SK-N-SH (cell line): ENCODE measurements around the gene SPRING1. TPM values are rescaled to one million over a fixed set of nuclear protein-coding genes. Genes with fewer than 3 reads are reported as not detected.
A peak's percentile ranks its signal among the peaks of the same experiment; 100 is the strongest.

ENCODE experiments used
- CTCF ChIA-PET: fragments of 300-600, 350-600 bp; formaldehyde crosslinking; extraction: SDS; loops from one replicate; lab custom pipeline; 2021; lab: Yijun Ruan, JAX
- POLR2A ChIA-PET: fragments of 350-600 bp; sonication (Branson Sonifier 250); formaldehyde crosslinking; extraction: SDS; loops from one replicate; lab custom pipeline; 2020; ENCODE audit warnings: antibody characterized with exemption, inconsistent platforms; lab: Yijun Ruan, JAX
- DNase-seq: peaks from one replicate; pipeline ENCODE4 v3.0.0; 2012
- H2AFZ ChIP-seq: fragments of 200-600 bp; sonication (generic); 2 replicates; pipeline ENCODE4 v1.8.1; 2016; ENCODE audit warnings: antibody characterized with exemption, mild to moderate bottlenecking, low read depth
- H3F3A ChIP-seq: fragments of 200-600 bp; sonication (generic); replicated peaks from 2 replicates; pipeline ENCODE3; 2016; ENCODE audit warnings: antibody characterized with exemption, mild to moderate bottlenecking; ENCODE audit not compliant: insufficient read depth
- H3K27ac ChIP-seq, 2 experiments: fragments of 200-500 bp in 1 of 2; fragments of 200-600 bp in 1 of 2; sonication (Bioruptor generic) in 1 of 2; sonication (generic), shearing (Covaris generic) in 1 of 2; 2 replicates each; pipeline versions ENCODE4 v1.5.1 to v1.6.1; 2014 to 2016; ENCODE audit warnings: low read depth in 2 of 2, inconsistent platforms in 1 of 2, low read length in 1 of 2, mild to moderate bottlenecking in 1 of 2, mixed read lengths in 1 of 2
- H3K27me3 ChIP-seq: fragments of 200-600 bp; sonication (generic), shearing (Covaris generic); 2 replicates; pipeline ENCODE4 v1.6.1; 2016; ENCODE audit warnings: mixed run types; ENCODE audit not compliant: insufficient read depth
- H3K36me3 ChIP-seq, 2 experiments: fragments of 200-500 bp in 1 of 2; fragments of 200-600 bp in 1 of 2; sonication (Bioruptor generic) in 1 of 2; sonication (generic) in 1 of 2; replicated peaks in 1 of 2; 2 replicates each; pipeline versions ENCODE3 to v1.5.1; 2014 to 2016; ENCODE audit warnings: low read length in 1 of 2, mild to moderate bottlenecking in 1 of 2; ENCODE audit not compliant: insufficient read depth in 2 of 2, control insufficient read depth in 1 of 2
- H3K4me1 ChIP-seq, 2 experiments: fragments of 200-500 bp in 1 of 2; fragments of 200-600 bp in 1 of 2; sonication (Bioruptor generic) in 1 of 2; sonication (generic), shearing (Covaris generic) in 1 of 2; 2 replicates each; pipeline versions ENCODE4 v1.5.1 to v1.6.1; 2014 to 2016; ENCODE audit warnings: low read depth in 1 of 2, low read length in 1 of 2, mixed run types in 1 of 2; ENCODE audit not compliant: insufficient read depth in 2 of 2, control insufficient read depth in 1 of 2
- H3K4me2 ChIP-seq: fragments of 200-600 bp; sonication (generic), shearing (Covaris generic); 2 replicates; pipeline ENCODE4 v1.6.1; 2017; ENCODE audit warnings: mixed run types
- H3K4me3 ChIP-seq, 2 experiments: fragments of 200-500 bp in 1 of 2; fragments of 200-600 bp in 1 of 2; sonication (Bioruptor generic) in 1 of 2; sonication (generic), shearing (Covaris generic) in 1 of 2; 2 replicates each; pipeline versions ENCODE4 v1.5.1 to v1.8.1; 2014 to 2016; ENCODE audit warnings: low read depth in 2 of 2, inconsistent platforms in 1 of 2, low read length in 1 of 2, mild to moderate bottlenecking in 1 of 2, mixed read lengths in 1 of 2, moderate library complexity in 1 of 2
- H3K79me2 ChIP-seq: fragments of 200-600 bp; sonication (generic); 2 replicates; pipeline ENCODE4 v1.8.1; 2017; ENCODE audit warnings: mild to moderate bottlenecking; ENCODE audit not compliant: insufficient read depth
- H3K9ac ChIP-seq: fragments of 200-600 bp; sonication (generic); 2 replicates; pipeline ENCODE4 v1.6.1; 2017; ENCODE audit warnings: mixed run types
- H3K9me2 ChIP-seq: fragments of 200-600 bp; sonication (generic); 2 replicates; pipeline ENCODE4 v1.6.1; 2017; ENCODE audit warnings: mixed run types
- H3K9me3 ChIP-seq: fragments of 200-600 bp; sonication (generic); 2 replicates; pipeline ENCODE4 v1.6.1; 2017; ENCODE audit warnings: mixed run types, mild to moderate bottlenecking, moderate library complexity
- H4K20me1 ChIP-seq: fragments of 200-600 bp; sonication (generic); 2 replicates; pipeline ENCODE4 v1.6.1; 2017; ENCODE audit warnings: mild to moderate bottlenecking, mixed run types; ENCODE audit not compliant: insufficient read depth
- EZH2phosphoT487 ChIP-seq: fragments of 200-600 bp; sonication (generic); IDR thresholded peaks from 2 replicates; pipeline ENCODE4 v1.6.1; 2017; ENCODE audit warnings: low read depth, mixed run types, mild to moderate bottlenecking, antibody characterized with exemption, moderate library complexity, borderline replicate concordance
- FOXJ3 ChIP-seq: sonication (generic); formaldehyde crosslinking; IDR thresholded peaks from 2 replicates; pipeline ENCODE4 v1.5.1; 2020; ENCODE audit warnings: mild to moderate bottlenecking, missing genetic modification reagents
- FOXM1 ChIP-seq: IDR thresholded peaks from 2 replicates; pipeline ENCODE4 v1.4.0; 2012; ENCODE audit warnings: low read depth, mild to moderate bottlenecking
- GATA2 ChIP-seq: sonication (generic); formaldehyde crosslinking; IDR thresholded peaks from 2 replicates; pipeline ENCODE4 v1.5.0; 2020; ENCODE audit warnings: mild to moderate bottlenecking, missing genetic modification reagents
- MEF2A ChIP-seq: IDR thresholded peaks from 2 replicates; pipeline ENCODE4 v1.4.0; 2012; ENCODE audit warnings: low read depth, borderline replicate concordance
- RCOR1 ChIP-seq: fragments of 150-350 bp; IDR thresholded peaks from 2 replicates; pipeline ENCODE4 v1.6.1; 2017; ENCODE audit warnings: antibody characterized with exemption, low read length
- RXRA ChIP-seq: IDR thresholded peaks from 2 replicates; pipeline ENCODE4 v1.4.0; 2012; ENCODE audit warnings: low read depth, mild to moderate bottlenecking, borderline replicate concordance
- SIN3A ChIP-seq: IDR thresholded peaks from 2 replicates; pipeline ENCODE4 v1.6.1; 2012; ENCODE audit warnings: low read depth, mild to moderate bottlenecking, low read length, moderate library complexity, borderline replicate concordance
- TCF12 ChIP-seq: IDR thresholded peaks from 2 replicates; pipeline ENCODE4 v1.4.0; 2012
- TEAD4 ChIP-seq: IDR thresholded peaks from 2 replicates; pipeline ENCODE4 v1.4.0; 2012; ENCODE audit warnings: mild to moderate bottlenecking, borderline replicate concordance; ENCODE audit not compliant: insufficient read depth
- WGBS: methylation state at CpG from one replicate; pipeline ENCODE4 v1.1.6; 2017; ENCODE audit warnings: low lambda C conversion rate; 5-methylcytosine and 5-hydroxymethylcytosine counted together
- polyA plus RNA-seq, 3 experiments: library from polyadenylated mRNA; depleted of rRNA; stranded (reverse); fragments of >200 nt; gene quantifications; 2 replicates each; pipeline ENCODE4 v1.2.3, GENCODE V29; 2012
- TF ChIP-seq, protein P1 (sequence below): IDR thresholded peaks from 2 replicates; pipeline ENCODE4 v1.6.1; 2012; ENCODE audit warnings: mild to moderate bottlenecking, low read depth, low read length, moderate library complexity
- TF ChIP-seq, protein P2 (sequence below): IDR thresholded peaks from 2 replicates; pipeline ENCODE4 v1.4.0; 2012; ENCODE audit warnings: low read depth, borderline replicate concordance
- TF ChIP-seq, protein P3 (sequence below): fragments of 200-600 bp; sonication (generic); IDR thresholded peaks from 2 replicates; pipeline ENCODE4 v1.6.1; 2017; ENCODE audit warnings: antibody characterized with exemption, mild to moderate bottlenecking, moderate library complexity
- TF ChIP-seq, protein P4 (sequence below): IDR thresholded peaks from 2 replicates; pipeline ENCODE4; 2012
- TF ChIP-seq, protein P5 (sequence below): IDR thresholded peaks from 2 replicates; pipeline ENCODE4 v1.4.0; 2012; ENCODE audit warnings: low read depth, borderline replicate concordance

The SPRING1 gene
- polyA plus RNA-seq, 1 of the 3 experiments (the other 2 are of a cell fraction), result 10.9 TPM

DNA sequence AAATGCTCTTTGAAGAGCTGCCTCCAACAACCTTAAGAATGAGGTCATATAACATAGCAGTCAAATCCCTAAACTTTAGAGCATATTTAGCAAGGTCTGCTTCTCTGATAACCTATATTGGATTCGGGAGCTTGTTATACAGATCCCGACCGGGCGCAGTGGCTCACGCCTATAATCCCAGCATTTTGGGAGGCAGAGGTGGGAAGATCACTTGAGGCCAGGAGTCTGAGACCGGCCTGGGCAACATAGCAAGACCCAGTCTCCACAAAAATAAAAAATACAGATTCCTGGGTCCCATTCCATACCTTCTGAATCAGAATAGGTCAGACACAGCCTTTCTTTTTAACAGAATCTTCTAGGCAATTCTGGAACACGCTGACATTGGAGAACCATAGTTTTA, 46.7 kb downstream of the SPRING1 start (continued):
- TF ChIP-seq, protein P1, sequence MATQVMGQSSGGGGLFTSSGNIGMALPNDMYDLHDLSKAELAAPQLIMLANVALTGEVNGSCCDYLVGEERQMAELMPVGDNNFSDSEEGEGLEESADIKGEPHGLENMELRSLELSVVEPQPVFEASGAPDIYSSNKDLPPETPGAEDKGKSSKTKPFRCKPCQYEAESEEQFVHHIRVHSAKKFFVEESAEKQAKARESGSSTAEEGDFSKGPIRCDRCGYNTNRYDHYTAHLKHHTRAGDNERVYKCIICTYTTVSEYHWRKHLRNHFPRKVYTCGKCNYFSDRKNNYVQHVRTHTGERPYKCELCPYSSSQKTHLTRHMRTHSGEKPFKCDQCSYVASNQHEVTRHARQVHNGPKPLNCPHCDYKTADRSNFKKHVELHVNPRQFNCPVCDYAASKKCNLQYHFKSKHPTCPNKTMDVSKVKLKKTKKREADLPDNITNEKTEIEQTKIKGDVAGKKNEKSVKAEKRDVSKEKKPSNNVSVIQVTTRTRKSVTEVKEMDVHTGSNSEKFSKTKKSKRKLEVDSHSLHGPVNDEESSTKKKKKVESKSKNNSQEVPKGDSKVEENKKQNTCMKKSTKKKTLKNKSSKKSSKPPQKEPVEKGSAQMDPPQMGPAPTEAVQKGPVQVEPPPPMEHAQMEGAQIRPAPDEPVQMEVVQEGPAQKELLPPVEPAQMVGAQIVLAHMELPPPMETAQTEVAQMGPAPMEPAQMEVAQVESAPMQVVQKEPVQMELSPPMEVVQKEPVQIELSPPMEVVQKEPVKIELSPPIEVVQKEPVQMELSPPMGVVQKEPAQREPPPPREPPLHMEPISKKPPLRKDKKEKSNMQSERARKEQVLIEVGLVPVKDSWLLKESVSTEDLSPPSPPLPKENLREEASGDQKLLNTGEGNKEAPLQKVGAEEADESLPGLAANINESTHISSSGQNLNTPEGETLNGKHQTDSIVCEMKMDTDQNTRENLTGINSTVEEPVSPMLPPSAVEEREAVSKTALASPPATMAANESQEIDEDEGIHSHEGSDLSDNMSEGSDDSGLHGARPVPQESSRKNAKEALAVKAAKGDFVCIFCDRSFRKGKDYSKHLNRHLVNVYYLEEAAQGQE, result no peak
- TF ChIP-seq RXRA (no peak), TCF12 (no peak), SIN3A (no peak), FOXJ3 (CRISPR knock-in tag) (no peak)
- TF ChIP-seq, protein P2, sequence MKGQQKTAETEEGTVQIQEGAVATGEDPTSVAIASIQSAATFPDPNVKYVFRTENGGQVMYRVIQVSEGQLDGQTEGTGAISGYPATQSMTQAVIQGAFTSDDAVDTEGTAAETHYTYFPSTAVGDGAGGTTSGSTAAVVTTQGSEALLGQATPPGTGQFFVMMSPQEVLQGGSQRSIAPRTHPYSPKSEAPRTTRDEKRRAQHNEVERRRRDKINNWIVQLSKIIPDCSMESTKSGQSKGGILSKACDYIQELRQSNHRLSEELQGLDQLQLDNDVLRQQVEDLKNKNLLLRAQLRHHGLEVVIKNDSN, result no peak

DNA sequence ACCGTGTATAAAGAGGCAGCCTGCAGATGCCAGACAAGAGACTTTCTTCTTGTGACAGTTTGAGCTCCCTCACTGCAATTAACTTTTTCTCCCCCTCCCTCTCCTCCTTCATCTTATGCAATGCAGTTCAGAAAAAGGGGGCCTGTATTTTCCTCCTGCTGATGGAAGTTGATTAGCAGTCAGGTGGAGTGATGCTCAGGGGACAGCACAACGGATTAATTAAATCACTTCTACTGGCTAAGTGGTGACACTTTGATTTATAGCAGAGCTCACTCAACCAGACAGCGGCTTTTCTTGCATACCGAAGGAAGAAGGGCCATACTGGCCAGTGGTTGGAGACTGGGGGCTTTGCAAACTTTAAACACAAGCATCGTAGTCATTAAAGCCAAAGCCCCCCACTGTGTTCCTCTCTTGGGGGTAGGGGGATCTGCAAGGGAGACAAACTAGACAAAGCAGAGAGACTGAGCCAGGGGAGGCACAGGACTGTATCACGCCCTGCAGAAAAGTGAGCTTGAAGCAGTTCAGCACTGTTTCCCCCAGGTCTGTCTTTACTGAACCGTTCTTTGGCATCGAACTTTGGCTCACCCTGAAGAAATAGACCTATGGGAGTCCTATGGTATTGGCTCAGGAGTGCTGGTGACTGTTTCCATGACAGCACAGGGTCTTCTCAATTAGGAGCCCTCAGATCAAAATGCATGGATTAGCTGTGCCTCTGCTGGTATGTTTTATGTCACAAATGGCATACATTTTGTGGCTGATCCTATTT, 47.7 kb downstream of the SPRING1 start:
- H3K4me2 ChIP-seq, result no peak overlapping the region
- H3K9ac ChIP-seq, result no peak overlapping the region
- no peak overlapping the region for H3K27ac ChIP-seq
- H4K20me1 ChIP-seq, result no peaks in the 10 kb centered on the region
- 29% methylated on average over 8 of the region's 8 CpGs for WGBS
- H3K9me3 ChIP-seq, result no peaks in the 10 kb centered on the region
- H3K4me1 ChIP-seq, result peaks cover 0 to 22% of the 10 kb centered on the region in 2 experiments; a peak in 3 of 4 replicates
- CTCF ChIA-PET, result interaction anchor here (0.8 to 2.7 kb wide), 8 partner anchors 8 to 624 kb away, joined by 3 to 15 read pairs (median 4); partner anchors contain the start of gene HRK
- H3F3A ChIP-seq, result no peaks in the 10 kb centered on the region
- peak; percentile 43 for DNase-seq
- POLR2A ChIA-PET, result no interaction called here
- no peak overlapping the region for H3K4me3 ChIP-seq
- H3K79me2 ChIP-seq, result no peaks in the 10 kb centered on the region
- H3K9me2 ChIP-seq, result no peaks in the 10 kb centered on the region
- H2AFZ ChIP-seq, result no peak overlapping the region
- H3K27me3 ChIP-seq, result peaks cover 6% of the 10 kb centered on the region; the same call in 1 of the 2 replicates
- TF ChIP-seq FOXM1 (no peak), TCF12 (no peak), RCOR1 (peak; percentile 49; the same call in 1 of the 2 replicates), TEAD4 (no peak), MEF2A (no peak), SIN3A (no peak), EZH2phosphoT487 (no peak), GATA2 (peak; percentile 41; the same call in 1 of the 2 replicates)
- TF ChIP-seq, protein P3, sequence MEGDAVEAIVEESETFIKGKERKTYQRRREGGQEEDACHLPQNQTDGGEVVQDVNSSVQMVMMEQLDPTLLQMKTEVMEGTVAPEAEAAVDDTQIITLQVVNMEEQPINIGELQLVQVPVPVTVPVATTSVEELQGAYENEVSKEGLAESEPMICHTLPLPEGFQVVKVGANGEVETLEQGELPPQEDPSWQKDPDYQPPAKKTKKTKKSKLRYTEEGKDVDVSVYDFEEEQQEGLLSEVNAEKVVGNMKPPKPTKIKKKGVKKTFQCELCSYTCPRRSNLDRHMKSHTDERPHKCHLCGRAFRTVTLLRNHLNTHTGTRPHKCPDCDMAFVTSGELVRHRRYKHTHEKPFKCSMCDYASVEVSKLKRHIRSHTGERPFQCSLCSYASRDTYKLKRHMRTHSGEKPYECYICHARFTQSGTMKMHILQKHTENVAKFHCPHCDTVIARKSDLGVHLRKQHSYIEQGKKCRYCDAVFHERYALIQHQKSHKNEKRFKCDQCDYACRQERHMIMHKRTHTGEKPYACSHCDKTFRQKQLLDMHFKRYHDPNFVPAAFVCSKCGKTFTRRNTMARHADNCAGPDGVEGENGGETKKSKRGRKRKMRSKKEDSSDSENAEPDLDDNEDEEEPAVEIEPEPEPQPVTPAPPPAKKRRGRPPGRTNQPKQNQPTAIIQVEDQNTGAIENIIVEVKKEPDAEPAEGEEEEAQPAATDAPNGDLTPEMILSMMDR, result no peak
- TF ChIP-seq, protein P4, sequence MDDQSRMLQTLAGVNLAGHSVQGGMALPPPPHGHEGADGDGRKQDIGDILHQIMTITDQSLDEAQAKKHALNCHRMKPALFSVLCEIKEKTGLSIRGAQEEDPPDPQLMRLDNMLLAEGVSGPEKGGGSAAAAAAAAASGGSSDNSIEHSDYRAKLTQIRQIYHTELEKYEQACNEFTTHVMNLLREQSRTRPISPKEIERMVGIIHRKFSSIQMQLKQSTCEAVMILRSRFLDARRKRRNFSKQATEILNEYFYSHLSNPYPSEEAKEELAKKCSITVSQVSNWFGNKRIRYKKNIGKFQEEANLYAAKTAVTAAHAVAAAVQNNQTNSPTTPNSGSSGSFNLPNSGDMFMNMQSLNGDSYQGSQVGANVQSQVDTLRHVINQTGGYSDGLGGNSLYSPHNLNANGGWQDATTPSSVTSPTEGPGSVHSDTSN, result 0 out of 2 replicates have a peak, but pooled peaks have one; percentile 9
- TF ChIP-seq, protein P5, sequence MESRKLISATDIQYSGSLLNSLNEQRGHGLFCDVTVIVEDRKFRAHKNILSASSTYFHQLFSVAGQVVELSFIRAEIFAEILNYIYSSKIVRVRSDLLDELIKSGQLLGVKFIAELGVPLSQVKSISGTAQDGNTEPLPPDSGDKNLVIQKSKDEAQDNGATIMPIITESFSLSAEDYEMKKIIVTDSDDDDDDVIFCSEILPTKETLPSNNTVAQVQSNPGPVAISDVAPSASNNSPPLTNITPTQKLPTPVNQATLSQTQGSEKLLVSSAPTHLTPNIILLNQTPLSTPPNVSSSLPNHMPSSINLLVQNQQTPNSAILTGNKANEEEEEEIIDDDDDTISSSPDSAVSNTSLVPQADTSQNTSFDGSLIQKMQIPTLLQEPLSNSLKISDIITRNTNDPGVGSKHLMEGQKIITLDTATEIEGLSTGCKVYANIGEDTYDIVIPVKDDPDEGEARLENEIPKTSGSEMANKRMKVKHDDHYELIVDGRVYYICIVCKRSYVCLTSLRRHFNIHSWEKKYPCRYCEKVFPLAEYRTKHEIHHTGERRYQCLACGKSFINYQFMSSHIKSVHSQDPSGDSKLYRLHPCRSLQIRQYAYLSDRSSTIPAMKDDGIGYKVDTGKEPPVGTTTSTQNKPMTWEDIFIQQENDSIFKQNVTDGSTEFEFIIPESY, result no peak
- no peaks in the 10 kb centered on the region for H3K36me3 ChIP-seq
